Epidermal melanocyte (primary cell): ENCODE measurements around the gene SLC9A7.

Source experiments
- DNase-seq: peaks from one replicate; pipeline ENCODE4 v3.0.0; 2011; ENCODE audit warnings: low spot score; ENCODE audit not compliant: insufficient read length

Gene SLC9A7

DNA sequence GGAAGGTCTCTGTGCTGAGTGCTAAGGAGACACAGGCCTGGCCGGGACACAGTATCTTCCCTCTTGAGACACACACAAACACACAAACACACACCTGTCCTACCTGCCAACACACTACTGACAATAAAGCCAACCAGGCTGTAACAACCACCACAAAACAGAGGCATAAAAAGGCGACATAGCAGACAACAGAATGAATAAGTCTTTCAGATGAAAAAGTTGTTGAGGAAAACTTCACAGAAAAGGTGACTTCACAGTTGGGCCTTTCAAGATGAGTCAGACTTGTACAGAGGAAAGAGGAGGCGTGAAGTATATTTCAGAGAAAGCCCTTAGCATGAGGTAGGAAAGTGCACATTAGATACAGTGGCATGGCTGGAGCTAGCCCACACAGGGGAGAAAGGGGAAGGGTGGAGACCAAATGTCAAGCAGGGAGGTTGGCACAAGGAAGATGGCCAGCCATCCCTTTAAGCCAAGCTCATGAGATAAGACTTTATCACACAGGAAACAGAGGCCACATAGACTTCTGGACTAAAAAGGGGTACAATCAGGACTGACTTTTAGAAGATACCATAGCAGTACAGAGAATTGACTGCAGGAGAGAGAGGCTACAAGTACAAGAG, 54.0 kb downstream of the SLC9A7 start:
- DNase-seq, result no peak

GRCh38 chrX:46703980-46704379, 54.9 kb downstream of the SLC9A7 start:
- no peak for DNase-seq

GRCh38 chrX:46698691-46699090, 60.2 kb downstream of the SLC9A7 start:
- no peak for DNase-seq

GRCh38 chrX:46695491-46695890, 63.4 kb downstream of the SLC9A7 start:
- DNase-seq, result no peak

- no peak for DNase-seq
Observed at GRCh38 chrX:46694549-46694948, 64.4 kb downstream of the SLC9A7 start.

GRCh38 chrX:46693149-46693548, 65.8 kb downstream of the SLC9A7 start:
- DNase-seq, result no peak

GRCh38 chrX:46690818-46691217, 68.1 kb downstream of the SLC9A7 start:
- DNase-seq, result no peak

GRCh38 chrX:46687619-46688018, 71.3 kb downstream of the SLC9A7 start:
- DNase-seq, result no peak

- no peak for DNase-seq
Observed at GRCh38 chrX:46686003-46686645, 72.8 kb downstream of the SLC9A7 start.

DNA sequence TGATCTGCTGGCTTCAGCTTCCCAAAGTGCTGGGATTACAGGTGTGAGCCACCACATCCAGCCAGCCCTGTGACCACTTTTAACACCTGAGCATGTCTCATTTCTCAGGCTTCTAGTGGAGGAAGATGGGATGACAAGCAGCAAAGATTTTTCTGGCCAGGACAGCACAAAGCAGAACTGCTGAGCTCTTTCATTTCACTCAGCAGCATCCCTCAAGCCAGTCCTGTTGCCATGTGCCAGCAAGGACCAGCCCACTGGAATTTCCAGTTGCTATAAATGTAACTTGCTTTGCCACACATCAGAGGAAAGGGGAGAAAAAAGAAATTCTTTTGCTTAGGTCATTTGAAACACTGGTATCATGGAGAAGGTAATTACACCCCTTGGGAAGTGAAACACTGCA, 75.9 kb downstream of the SLC9A7 start:
- no peak for DNase-seq

GRCh38 chrX:46681849-46682248, 77.1 kb downstream of the SLC9A7 start:
- DNase-seq, result no peak

DNA sequence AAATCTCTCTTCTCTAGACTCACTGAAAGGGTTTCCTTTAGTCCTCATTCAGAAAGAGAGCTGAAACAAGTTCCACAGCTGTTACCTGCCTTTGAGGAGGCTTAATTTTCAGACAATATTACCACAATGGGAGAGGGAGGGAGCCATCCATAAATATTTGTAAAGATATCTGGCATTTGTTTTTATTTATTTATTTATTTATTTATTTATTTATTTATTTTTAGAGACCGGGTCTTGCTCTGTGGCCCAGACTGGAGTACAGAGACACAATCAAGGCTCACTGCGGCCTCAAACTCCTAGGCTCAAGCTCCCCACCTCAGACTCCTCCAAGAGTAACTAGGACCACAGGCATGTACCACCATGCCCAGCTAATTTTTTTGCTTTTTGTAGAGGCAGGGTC, 80.7 kb downstream of the SLC9A7 start:
- no peak for DNase-seq

GRCh38 chrX:46676399-46677356, 82.2 kb downstream of the SLC9A7 start:
- DNase-seq, result no peak

DNA sequence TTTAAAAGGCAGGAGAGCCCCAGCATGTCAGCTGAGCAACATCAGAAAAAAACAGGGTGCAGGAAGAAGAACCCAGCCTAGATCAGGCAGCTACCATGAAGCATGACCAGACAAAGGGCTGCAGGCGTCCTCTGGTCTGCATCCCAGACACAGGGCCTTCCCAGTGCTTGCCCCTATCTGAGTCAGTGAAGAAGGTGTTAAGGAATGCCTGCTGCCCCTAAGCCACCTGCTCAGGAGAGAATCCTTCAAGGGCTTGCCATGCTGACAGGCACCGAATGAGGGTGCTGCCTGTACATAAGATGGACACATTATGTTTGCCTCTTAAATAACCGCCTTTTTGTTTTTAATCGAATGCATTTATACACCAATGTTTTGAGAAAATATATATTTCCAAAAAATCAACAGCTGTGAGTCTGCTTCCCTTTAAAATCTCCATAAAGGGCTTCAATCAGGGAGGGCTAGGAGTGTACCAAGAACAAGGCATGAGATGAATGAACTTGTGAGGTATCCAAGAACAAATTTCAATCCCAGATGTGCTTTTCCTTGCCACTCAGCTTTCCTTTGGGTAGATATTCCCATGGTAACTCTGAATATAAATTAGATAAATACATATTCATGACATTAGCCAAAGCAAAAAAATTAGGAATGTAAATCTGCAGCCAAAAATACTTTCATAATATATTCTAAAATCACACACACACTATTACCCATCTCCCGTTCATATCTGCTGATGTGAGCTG, 85.1 kb downstream of the SLC9A7 start:
- no peak for DNase-seq

- no peak for DNase-seq
Observed at GRCh38 chrX:46670316-46670715, 88.6 kb downstream of the SLC9A7 start.

DNA sequence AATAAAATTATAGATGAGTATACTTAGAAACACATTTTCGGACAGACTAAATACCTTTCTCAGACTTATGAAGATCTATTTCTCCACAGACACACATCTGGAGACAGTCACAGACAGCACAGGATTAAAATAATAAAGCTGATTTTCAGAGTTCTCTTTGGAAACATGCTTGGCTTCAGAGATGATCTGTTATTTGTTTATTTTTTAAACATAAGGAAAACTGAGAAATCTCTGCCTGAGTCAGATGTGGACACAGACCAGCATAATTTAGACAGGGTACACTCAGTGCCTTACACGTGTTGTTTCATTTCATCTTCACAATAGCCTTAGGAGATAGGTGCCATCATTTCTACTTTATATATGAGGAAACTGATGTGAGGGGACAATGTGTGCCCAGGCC, 92.1 kb downstream of the SLC9A7 start:
- DNase-seq, result no peak

- no peak for DNase-seq
Observed at GRCh38 chrX:46665232-46666152, 93.4 kb downstream of the SLC9A7 start.

DNA sequence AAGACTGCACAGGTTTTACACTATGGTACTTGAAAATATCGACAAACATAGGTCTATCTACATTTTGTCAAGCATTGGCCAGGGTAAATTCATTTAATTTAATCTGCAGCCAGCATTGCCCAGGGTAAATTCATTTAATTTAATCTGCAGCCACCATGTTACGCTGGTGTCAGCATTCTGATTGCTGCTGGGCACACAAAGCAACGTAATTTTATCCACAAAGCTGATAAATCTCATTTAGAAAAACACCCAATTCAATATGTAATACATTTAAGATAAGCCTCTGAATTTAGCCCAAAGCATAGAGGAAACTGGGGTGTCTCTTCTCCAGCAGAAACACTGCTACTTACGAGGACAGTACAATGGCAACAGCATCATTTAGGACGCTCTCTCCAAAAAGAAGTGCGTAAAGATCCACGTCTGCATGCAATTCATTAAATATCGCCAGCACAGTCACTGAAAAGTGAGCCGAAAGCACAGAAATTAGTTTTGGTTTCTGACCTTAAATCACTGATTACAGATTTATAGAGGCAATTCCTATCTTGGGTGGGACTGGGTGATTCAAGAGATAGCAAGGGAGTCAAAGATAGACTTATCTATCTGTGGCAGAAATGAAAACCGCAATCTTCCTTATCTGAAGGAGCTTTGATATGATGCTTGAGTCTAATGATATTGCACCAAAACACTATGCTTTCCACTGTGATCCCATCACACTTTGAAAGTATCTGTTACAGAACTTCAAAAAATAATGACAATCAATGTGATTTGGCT, 96.5 kb downstream of the SLC9A7 start:
- no peak for DNase-seq

DNA sequence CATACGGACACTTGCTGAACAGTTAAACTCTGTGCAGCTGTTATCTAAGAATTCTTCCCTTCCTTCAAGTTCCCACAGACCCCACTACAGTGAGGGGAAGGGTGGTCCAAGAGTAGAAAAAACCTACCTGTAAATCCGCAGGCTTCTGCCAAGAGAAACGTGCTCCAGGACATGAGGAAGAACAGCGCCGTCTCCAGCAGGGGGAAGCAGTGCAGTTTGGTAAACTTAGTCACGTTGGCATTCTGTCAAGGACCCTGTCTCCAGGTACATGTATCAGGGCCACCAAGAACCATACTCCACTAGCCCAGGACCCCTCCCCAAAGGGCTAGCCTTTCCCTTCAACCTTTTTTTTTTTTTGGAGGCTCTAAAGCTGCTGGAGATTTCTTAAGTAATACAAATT, 105.4 kb downstream of the SLC9A7 start:
- DNase-seq, result no peak
